Mesothelial cell of epicardium (in vitro differentiated cells): ENCODE results near the gene PNPLA7. TPM values are rescaled to one million over a fixed set of nuclear protein-coding genes. Genes with fewer than 3 reads are reported as not detected.

Experiments
- DNase-seq, 2 experiments: peaks; one replicate each; pipeline ENCODE4 v3.0.0; 2021; ENCODE audit warnings: low spot score in 2 of 2; ENCODE audit not compliant: unreplicated experiment in 2 of 2
- H3K27ac Mint-ChIP-seq: 2 replicates; pipeline ENCODE4 v1.8.0; 2021; ENCODE audit warnings: mixed read lengths
- H3K27me3 Mint-ChIP-seq: 2 replicates; pipeline ENCODE4 v1.8.0; 2021; ENCODE audit warnings: low read depth, mixed read lengths
- H3K36me3 Mint-ChIP-seq: 2 replicates; pipeline ENCODE4 v1.8.0; 2021; ENCODE audit warnings: mixed read lengths
- H3K4me1 Mint-ChIP-seq: 2 replicates; pipeline ENCODE4 v1.8.0; 2021; ENCODE audit warnings: mixed read lengths
- H3K4me3 Mint-ChIP-seq: 2 replicates; pipeline ENCODE4 v1.8.0; 2021; ENCODE audit warnings: mild to moderate bottlenecking, moderate library complexity, mixed read lengths
- H3K9me3 Mint-ChIP-seq: 2 replicates; pipeline ENCODE4 v1.8.0; 2021; ENCODE audit warnings: mixed read lengths
- total RNA-seq: library from RNA; stranded (reverse); gene quantifications from 3 replicates; pipeline ENCODE4 v1.2.1, GENCODE V29; 2021
- TF ChIP-seq, protein P1 (sequence below): fragments of 200-600 bp; sonication (generic); IDR thresholded peaks from one replicate; pipeline ENCODE4 v1.5.0; 2021; ENCODE audit warnings: antibody characterized with exemption; ENCODE audit not compliant: unreplicated experiment

The PNPLA7 gene
- total RNA-seq, 1 donor from 2014 or later: 5.7 TPM

- Mint-ChIP-seq H3K27ac (no peak overlapping the region), H3K4me3 (no peak overlapping the region), H3K36me3 (no peaks in the 10 kb centered on the region), H3K9me3 (no peaks in the 10 kb centered on the region), H3K27me3 (peaks cover 2% of the 10 kb centered on the region), H3K4me1 (peaks cover 2% of the 10 kb centered on the region)
- TF ChIP-seq, protein P1, sequence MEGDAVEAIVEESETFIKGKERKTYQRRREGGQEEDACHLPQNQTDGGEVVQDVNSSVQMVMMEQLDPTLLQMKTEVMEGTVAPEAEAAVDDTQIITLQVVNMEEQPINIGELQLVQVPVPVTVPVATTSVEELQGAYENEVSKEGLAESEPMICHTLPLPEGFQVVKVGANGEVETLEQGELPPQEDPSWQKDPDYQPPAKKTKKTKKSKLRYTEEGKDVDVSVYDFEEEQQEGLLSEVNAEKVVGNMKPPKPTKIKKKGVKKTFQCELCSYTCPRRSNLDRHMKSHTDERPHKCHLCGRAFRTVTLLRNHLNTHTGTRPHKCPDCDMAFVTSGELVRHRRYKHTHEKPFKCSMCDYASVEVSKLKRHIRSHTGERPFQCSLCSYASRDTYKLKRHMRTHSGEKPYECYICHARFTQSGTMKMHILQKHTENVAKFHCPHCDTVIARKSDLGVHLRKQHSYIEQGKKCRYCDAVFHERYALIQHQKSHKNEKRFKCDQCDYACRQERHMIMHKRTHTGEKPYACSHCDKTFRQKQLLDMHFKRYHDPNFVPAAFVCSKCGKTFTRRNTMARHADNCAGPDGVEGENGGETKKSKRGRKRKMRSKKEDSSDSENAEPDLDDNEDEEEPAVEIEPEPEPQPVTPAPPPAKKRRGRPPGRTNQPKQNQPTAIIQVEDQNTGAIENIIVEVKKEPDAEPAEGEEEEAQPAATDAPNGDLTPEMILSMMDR: no peak
- DNase-seq: peak in 1 of 2 experiments; percentile 18
These were observed 113.2 kb downstream of the PNPLA7 start for GRCh38 chr9:137436761-137437600.

- no peaks in the 10 kb centered on the region for H3K9me3 Mint-ChIP-seq
These were observed 114.0 kb downstream of the PNPLA7 start for GRCh38 chr9:137435980-137436760.

GRCh38 chr9:137435381-137435891, 114.8 kb downstream of the PNPLA7 start:
- TF ChIP-seq, protein P1: no peak
- no peak overlapping the region for H3K4me3 Mint-ChIP-seq
- H3K36me3 Mint-ChIP-seq: no peaks in the 10 kb centered on the region
- no peaks in the 10 kb centered on the region for H3K27me3 Mint-ChIP-seq
- H3K4me1 Mint-ChIP-seq: no peaks in the 10 kb centered on the region
- DNase-seq: peak in 1 of 2 experiments; percentile 16
- no peak overlapping the region for H3K27ac Mint-ChIP-seq
- H3K9me3 Mint-ChIP-seq: no peaks in the 10 kb centered on the region

More at GRCh38 chr9:137435980-137436760, 114.0 kb downstream of the PNPLA7 start:
- H3K4me1 Mint-ChIP-seq: no peaks in the 10 kb centered on the region
- no peaks in the 10 kb centered on the region for H3K36me3 Mint-ChIP-seq
- peak in 1 of 2 experiments; percentile 17 for DNase-seq
- TF ChIP-seq, protein P1: no peak
- no peak overlapping the region for H3K4me3 Mint-ChIP-seq
- no peaks in the 10 kb centered on the region for H3K27me3 Mint-ChIP-seq
- H3K27ac Mint-ChIP-seq: no peak overlapping the region

- peak in 1 of 2 experiments; percentile 23 for DNase-seq
- Mint-ChIP-seq H3K27me3 (no peaks in the 10 kb centered on the region), H3K4me1 (no peaks in the 10 kb centered on the region)
These were observed 115.5 kb downstream of the PNPLA7 start for GRCh38 chr9:137434498-137435380.

More at GRCh38 chr9:137434498-137435380, 115.5 kb downstream of the PNPLA7 start:
- Mint-ChIP-seq H3K4me3 (no peak overlapping the region), H3K27ac (no peak overlapping the region), H3K9me3 (no peaks in the 10 kb centered on the region), H3K36me3 (no peaks in the 10 kb centered on the region)
- TF ChIP-seq, protein P1: no peak
